GM18858 (cell line): ENCODE data around the gene APBB2.
"Not testable (repeated sequence)": the region's sequence is repeated elsewhere in the genome, so short reads cannot be mapped to it uniquely, and the experiment has no call there.

Source experiments
- ATAC-seq: cut with Tn5 transposase; IDR thresholded peaks from one replicate; pipeline ENCODE4 v1.9.1; 2021; ENCODE audit not compliant: unreplicated experiment

APBB2 gene

GRCh38 chr4:41029098-41029497 lies 185.2 kb downstream of the APBB2 start:
- ATAC-seq, result no peak

DNA sequence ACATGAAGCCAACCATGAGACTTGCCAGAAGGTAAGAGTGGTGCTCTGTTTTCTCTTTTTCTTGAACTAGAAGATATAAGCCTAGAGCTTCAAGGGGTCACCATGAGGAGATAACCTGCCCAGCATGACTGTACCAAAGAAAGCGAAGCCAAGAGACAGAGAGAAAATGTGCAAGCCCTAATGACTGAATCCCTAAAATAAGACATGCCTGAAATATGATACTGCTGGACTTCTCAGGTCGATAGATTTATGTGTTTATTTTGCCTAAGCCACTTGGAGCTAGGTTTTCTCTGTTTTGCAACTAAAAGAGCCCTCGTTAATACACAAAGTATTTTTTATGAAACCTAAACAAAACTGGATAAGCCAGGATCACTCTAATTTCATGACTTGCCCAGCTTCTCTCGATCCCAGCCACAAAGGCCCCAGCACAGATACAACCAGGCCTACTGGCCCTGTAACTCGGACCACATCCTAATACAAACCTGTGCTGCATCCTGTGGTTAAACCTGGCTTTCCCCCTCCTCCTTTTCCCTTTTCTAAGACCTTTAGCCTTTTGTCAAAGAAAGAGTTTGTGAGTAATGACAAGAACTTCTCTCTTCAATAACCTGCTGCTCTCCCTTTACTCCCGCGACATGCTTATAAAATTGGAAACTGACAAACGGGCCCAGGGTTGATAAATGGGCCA lies 185.8 kb downstream of the APBB2 start:
- no peak for ATAC-seq

DNA sequence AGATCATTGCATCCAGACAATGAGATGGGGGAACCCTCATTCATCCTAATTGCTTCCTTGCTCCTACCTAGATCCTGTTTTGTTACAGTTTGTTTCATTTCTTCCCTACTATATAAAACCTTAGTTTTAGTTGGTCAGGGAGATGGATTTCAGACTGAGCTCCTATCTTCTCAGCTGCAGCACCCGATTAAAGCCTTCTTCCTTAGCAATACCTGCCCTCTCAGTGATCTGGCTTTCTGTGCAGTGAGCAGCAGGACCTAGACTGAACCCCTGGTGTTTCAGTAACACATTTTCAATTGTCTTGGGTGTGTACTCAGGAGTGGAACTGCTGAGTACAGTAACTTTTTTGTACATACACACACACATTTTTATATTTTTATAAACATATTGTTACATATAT lies 187.4 kb downstream of the APBB2 start:
- ATAC-seq, result no peak

DNA sequence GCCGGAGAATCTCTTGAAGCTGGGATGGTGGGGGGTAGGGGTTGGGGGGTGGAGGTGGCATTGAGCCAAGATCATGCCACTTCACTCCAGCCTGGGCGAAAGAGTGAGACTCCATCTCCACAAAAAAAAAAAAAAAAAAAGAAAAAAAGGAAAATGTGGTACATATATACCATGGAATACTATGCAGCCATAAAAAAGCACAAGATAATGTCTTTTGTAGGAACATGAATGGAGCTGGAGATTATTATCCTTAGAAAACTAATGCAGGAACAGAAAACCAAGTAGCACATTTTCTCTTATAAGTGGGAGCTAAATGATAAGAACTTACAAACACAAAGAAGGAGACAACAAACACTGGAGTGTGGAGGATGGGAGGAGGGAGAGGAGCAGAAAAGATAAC lies 188.5 kb downstream of the APBB2 start:
- ATAC-seq, result no peak

GRCh38 chr4:41024556-41025491 lies 189.5 kb downstream of the APBB2 start:
- no peak for ATAC-seq

- ATAC-seq, result no peak
These were observed 192.2 kb downstream of the APBB2 start for GRCh38 chr4:41022116-41022515.

GRCh38 chr4:41015016-41015675 lies 199.2 kb downstream of the APBB2 start:
- no peak for ATAC-seq

GRCh38 chr4:41014158-41014557 lies 200.2 kb downstream of the APBB2 start:
- no peak for ATAC-seq

DNA sequence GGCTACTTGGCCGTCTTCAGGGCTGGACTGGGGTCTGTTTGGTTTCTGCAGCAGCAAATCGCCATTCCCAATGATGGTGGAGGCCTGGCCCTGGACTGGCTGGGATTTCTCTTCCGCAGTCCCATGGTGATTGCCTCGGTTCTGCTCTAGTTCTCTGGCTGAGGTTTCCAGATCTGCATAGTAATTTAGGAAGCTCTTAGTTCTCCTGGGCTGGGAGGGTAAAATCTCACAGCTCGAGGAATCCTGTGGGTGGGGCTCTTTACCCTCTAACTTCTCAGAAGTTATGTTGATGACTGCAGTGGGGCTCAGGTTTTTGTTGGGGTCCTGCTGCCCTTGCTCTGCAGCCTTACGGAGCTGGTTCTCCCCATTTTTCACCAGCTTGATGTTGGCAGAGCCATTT lies 200.6 kb downstream of the APBB2 start:
- no peak for ATAC-seq

- ATAC-seq, result no peak
These were observed 201.4 kb downstream of the APBB2 start for GRCh38 chr4:41012911-41013310.

DNA sequence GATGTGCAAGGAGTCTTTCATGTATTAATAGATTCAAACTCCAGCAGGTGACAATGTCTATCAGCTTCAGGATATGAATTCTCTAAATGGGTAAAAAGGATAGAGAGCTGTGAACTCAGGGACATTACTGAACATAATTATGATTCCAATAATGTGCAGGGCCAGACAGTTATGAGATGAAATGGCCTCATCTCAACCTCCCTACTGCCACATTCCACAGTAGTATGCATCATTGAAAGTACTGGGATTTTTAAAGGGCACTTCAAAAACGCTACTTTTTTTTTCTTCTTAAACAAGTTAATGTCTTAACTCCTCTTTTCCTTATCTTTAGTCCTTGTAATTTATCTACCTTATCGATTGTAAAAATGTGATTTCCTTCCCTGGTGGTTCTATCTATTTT lies 202.0 kb downstream of the APBB2 start:
- no peak for ATAC-seq

GRCh38 chr4:41009411-41009810 lies 204.9 kb downstream of the APBB2 start:
- ATAC-seq, result no peak

- ATAC-seq, result no peak
These were observed 208.2 kb downstream of the APBB2 start for GRCh38 chr4:41006141-41006540.

DNA sequence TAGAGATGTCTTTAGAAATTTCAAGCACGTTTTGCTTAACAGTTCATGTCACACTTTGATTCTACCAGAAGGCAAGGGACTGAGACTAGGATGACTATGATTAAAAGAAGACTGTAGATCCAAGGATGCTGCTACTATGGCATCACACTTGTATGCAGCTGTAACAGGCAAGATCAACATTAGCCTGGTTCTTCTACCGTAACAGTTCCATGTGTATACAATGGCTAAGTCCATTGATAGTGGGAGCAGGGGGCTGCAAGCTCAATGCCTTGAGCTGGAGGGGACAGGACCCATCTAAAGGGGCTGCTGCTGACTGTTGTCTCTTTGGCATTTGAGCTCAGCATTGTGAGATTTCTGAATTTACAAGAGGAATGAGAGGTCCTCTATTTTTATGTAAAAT lies 212.0 kb downstream of the APBB2 start:
- ATAC-seq, result no peak

GRCh38 chr4:41000356-41000755 lies 214.0 kb downstream of the APBB2 start:
- no peak for ATAC-seq

DNA sequence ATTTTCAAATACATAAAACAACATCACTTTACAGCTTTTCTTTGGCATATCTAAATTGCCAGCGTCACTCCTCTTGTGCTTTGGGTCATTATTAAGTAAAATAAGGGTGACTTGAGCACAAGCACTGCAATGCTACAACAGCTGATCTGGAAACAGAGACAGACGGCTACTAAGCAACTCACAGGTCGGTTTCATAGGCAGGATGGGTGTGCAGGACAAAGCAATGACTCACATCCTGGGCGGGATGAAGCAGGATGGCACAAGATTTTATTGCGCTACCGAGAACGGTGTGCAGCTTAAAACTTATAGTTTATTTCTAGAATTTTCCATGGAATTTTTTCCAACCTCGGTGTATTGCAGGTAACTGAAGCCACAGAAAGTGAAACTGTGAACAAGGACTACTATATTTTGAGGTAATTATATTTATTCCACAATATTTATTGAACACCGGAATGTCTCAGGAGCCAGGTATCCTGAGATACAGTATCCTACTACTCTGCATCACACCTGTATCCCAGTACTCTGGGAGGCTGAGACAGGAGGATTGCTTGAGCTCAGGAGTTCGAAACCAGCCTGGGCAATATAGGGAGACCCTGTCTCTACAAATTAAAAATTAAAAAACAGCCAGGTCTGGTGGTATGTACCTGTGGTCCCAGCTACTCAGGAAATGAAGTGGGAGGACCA lies 215.5 kb downstream of the APBB2 start:
- ATAC-seq, result no peak

DNA sequence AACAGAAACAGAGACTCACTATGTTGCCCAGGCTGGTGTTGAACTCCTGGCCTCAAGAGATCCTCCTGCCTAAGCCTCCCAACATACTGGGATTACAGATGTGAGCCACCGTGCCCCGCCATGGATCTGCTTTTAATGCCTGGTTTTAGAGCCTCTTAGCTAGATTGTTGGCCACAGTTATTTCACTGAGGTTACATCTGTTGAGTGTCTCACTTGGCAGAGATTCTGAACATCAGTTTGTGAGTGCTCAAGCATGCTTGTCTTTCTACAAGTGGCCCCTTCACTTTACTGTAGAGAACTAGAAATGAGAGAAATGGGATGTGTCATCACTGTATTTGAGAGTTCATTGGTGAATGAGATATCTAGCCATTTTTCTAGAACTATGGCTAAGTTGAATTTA lies 218.5 kb downstream of the APBB2 start:
- no peak for ATAC-seq

- not testable (repeated sequence) for ATAC-seq
These were observed 220.0 kb downstream of the APBB2 start for GRCh38 chr4:40994321-40994720.

DNA sequence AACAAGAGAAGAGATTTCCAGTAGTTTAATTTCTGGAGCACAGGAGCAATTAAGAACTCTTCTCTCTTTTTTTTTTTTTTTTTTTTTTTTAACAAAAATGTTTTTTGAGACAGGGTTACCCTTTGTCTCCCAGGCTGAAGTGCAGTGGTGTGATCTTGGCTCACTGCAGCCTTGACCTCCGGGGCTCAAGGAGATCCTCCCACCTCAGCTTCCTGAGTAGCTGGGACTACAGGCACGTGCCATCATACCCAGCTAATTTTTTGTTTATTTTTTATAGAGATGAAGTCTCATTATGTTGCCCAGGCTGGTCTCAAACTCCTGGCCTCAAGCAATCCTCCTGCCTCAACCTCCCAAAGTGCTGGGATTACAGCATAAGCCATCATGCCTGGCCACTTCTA lies 221.0 kb downstream of the APBB2 start:
- ATAC-seq, result not testable (repeated sequence)

DNA sequence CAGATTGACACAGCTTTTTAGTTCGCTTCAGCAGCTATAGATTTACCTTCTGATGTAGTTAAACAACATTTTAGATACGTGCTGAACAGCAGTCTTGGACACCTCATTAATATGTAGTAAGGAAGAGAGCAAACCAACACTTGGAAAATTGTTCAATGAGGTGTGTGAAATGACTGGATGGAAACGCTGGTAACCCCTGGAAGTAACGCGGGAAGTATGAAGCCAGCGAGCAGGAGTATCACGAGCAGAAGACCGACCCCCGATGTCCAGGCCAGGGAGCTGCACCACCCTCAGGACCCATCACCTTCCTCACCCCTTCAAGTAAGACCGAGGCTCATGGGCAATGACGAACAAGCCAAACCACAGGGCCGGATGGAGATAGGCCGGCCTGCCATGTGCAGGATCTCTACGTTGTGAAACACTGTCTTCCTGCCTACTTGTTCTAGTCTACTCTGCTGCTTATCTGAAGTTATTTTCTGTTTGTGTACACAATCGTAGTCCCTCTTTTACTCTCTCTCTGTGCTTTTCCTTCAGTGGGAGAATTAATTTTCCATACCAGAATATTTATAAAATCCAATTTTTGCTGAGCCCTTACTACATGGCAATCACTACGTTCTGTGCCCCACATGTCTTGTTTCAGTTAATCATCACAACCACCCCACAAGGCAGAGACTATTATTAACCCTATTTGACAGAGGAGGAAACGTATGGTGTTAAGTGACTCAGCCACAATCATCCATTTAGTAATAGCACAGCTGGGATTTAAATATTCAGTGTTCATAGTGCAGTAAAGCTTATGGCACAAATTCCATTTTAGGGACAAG lies 221.7 kb downstream of the APBB2 start:
- peak; percentile 60 for ATAC-seq
